ENCODE results near the gene ITGA6.

DNA sequence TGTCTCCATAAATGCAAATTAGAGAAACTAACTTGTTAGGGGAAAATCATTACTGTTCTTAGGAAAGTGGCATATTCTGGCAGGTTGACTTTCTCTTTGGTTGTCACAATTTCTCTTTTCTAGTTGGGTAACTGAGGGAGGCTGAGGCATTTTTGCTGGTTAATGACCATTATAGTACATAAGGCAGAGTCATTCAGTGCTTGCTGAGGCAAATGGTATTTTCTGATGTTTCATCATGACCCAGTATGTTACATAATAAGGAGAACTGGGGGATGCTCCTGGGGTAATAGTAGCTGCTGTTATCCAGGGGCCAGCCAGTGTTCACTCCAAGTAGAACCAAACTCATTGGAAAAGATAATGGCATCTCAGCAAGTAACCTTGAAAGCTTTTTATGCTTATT is 62.3 kb downstream of the ITGA6 start:
- TF ChIP-seq CTCF (IDR thresholded peaks at IDR 0.05) (no peak), POLR2A (IDR thresholded peaks at IDR 0.05) (no peak), EP300 (IDR thresholded peaks at IDR 0.05) (no peak)

Measured in upper lobe of left lung (tissue), 4 donors.